RPMI7951 (cell line): ENCODE data around the gene UBASH3A. TPM values are rescaled to one million over a fixed set of nuclear protein-coding genes. Genes with fewer than 3 reads are reported as not detected.

Experiments used
- DNase-seq: peaks from one replicate; pipeline ENCODE4 v3.0.0-alpha.2; 2012; ENCODE audit warnings: low read depth
- total RNA-seq: library from RNA; depleted of rRNA; stranded (reverse); fragments of >200 nt; shearing (Covaris generic); gene quantifications from 2 replicates; pipeline ENCODE4 v1.2.3, GENCODE V29; 2014

UBASH3A gene
- total RNA-seq, 1 experiment from 2014 or later, result not detected

DNA sequence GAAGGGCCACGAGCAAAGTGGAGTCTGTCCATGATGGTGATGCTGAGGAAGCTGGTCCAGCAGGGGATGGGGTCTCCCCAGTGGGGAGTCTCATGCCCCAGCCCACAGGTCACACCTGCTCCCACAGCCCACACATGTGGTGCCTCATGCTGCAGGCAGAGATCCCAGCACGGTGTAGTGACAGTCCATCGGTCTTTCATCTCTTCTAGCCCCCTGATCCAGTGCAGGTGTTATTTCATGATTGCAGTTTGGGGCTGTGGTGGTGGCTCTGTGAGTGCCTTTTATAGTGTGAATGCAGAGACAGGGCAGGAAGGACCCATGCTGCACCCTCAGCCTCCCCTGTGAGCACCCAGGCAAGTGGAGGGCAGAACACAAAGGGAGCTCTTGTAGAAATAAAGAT lies 45.0 kb downstream of the UBASH3A start:
- no peak for DNase-seq

DNA sequence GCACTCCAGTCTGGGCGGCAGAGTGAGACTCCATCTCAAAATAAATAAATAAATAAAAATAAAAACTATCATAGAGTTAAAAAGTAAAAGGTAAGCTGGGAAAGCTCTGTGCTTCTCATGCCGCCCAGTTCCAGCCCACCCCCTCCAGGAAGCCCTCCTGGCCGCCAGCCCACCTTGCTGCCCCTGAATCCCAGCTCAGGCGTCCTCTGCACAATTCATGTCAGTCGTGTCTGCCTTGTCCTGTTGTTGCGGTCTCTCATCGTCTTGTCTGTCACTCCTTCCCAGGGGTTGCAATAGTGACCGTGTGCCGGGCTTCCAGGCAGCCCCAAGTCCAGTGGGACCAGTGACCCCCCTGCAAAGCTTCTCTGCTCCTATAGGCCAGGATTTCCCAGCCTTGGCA lies 48.2 kb downstream of the UBASH3A start:
- DNase-seq, result no peak

- DNase-seq, result no peak
Measured at GRCh38 chr21:42452401-42453223, 48.9 kb downstream of the UBASH3A start.

DNA sequence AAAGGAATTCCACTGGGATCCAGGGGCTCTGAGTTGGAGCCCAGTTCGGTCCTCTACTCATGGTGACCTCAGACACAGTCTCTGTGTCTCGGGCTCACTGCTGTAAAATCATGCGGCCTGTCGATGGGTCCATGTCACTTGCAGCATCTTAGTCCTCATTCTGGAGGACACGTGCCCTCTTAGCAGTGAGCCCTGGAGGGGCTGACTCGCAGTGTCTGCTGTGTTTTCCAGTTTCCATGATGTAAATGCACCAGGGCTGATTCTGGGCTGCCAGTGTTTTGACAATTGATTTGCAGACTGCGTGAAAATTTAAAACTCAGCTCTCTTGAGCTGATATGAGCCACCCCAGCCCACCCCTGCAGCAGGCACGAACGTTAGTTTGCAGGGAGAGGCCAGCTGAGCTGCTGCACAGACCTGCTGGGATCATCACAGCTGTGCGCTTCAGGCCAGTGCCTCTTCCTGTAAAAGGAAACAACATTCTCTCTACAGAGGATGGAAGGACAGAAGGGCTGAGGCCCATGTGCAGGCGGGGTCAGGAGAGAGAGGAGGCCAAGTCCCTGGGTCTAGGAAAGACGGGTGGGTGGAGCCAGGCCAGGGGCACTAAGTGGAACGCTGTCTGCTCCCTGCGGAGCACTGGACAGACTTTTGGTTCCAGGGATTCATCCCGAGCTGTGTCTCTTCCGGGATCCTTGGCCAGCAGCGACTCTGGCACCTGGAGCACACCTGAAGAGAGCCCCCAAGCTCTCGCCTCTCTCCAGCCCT lies 49.7 kb downstream of the UBASH3A start:
- no peak for DNase-seq

- no peak for DNase-seq
Measured at GRCh38 chr21:42453986-42454570, 50.4 kb downstream of the UBASH3A start.

GRCh38 chr21:42454786-42455185 lies 51.1 kb downstream of the UBASH3A start:
- DNase-seq, result no peak

GRCh38 chr21:42455196-42455595 lies 51.5 kb downstream of the UBASH3A start:
- no peak for DNase-seq

DNA sequence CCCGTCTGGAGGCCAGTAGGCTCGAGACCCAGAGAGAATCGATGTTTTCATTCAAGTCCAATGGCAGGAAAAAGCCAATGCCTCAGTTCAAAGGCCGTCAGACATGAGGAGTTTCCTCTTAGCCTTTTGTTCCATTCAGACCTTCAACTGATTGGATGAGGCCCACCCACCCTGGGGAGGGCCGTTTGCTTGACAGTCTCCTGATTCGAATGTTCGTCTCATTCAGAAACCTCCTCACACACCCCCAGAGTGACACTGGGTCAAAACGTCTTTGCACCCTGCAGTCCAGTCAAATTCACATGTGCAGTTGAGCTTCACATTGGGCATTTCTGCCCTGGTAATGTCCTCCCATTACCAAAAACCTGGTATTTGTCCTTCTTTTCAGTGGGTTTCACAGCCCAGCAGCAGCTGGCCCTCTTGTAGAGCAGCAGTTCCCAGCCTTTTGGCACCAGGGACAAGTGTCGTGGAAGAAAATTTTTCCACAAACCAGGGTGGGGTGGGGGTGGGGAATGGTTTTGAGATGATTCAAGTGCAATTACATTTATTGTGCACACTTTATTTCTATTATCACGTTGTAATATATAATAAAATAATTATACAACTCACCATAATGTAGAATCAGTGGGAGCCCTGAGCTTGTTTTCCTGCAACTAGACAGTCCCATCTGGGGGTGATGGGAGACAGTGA lies 52.2 kb downstream of the UBASH3A start:
- DNase-seq, result no peak

- no peak for DNase-seq
Measured at GRCh38 chr21:42456457-42456856, 52.8 kb downstream of the UBASH3A start.

DNA sequence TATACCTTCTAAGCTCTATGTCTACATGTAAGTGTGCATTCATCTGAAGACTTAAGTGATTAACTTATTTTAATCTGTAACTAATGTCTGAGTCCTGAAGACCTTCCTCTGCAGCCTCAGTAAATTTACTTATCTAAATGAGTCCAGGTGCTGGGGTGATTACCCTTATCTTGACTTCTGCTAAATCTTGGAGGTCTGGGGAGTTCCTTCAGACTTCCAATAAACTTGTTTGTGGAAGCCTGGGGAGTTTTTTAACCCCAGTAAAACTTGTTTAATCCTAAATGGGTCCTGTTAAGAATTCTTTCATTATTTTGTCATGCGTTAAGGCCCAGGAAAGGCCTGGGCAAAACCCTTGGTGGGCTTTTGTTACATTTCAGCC lies 55.4 kb downstream of the UBASH3A start:
- DNase-seq, result no peak

DNA sequence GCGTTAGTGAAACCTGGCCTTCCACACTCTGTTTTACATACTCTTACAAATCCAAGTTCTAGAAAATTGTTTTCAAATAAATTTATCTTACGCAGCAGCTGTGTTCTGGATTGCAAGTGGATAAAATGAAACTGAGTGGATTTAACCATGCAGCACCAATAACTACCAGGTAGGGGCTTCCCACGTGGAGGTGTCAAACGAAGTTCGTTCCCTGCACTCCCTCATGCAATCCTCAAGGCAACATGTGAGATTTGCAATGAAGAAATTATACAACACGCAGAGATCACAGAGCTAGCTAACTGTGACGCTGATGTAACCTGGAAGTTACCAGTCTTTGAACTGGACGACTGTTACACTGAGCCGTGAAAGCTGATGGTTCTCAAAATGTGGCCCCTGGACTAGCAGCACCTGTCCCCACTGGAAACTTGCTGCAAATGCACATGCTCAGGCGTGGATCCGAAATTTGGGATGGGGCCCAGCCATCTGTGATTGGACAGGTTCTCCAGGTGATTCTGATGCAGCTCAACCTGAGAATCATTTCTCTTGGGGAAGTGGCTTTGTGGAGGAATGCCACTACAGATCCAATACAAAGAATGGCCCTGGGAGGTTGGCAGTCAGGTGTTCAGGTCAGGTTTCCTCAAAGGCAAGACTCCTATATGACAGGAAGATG lies 56.0 kb downstream of the UBASH3A start:
- no peak for DNase-seq

DNA sequence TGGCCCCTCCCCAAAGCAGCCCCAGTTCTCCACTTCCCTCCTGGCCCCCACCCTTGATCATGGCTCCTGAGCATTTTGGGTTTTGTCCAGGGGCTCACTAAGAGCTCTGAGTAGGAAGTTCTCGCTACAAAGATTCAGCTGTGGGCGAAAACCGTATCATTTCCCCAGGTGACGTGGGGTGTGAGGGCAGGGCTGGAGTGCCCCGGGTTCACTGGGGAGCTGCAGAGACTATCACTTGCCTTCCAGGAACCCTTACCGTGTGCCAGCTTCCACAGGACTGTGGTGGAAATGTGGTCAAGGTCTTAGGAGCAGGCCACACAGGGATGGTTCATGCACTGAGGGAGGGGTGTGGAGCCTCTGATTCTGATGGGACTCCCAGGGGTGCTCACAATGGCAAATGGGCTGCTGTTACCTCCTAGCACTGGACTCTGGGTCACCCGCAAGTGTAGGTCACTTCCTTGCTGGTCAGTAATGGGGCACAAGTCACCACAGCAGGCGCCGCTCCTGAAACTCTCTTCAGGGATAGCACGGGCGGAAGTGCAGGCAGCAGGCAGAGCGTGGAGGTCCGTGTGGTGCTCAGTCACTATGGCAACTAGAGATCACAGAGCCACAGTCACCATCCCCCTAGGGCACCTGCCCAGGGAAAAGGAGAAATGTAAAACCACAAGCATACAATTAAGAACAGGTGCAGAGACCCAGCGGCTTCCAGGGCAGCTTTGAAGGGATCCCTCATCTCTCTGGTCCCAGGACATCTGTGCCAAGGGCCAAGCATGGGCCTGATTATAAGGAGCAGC lies 56.9 kb downstream of the UBASH3A start:
- DNase-seq, result peak; percentile 8

- DNase-seq, result no peak
Measured at GRCh38 chr21:42461185-42461520, 57.5 kb downstream of the UBASH3A start.

DNA sequence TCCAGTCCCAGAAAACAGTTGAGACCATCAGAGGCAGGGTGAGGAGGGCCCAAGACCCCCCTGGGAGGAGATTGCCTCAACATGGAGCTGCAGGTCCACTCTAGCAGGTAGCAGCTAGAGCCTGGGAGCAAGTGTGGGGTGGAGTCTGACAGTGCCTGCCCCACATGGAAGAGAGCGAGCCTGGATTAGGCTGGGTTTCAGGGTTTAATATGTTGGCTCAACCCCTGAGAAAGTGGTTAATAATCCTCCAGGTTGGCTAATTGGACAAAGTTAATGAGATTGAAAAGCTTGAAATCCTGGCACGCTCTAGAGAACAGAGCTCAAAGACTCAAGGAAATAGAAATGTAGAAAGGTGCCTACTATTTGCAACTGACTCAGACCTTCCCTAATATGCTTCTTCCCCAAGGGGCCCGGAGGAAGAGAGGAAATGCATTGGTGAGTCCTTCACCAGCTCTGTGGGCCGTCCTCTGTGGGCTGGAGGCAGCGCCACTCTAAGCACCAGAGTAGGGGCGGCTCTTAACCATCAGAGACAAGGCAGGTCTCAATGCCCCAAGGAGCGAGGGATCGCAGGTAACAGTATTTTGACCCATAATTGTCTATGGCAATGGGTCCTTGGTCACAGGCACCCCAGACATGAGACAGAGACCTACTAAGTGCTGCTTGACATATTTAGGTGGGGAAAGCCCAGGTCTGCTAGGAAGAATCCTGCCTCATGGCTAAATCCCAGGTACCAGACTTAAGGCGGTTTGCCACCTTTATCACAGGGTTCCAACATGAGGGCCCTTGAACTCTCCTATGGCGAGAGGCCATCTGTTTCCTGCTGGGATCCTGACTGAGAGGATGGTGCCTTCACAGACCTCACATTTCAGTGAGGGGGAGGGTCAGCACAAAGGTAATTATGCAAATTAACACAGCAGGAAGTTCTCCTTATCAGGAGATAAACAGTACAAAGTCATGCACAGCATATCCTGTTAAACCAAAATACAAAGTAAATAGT lies 58.5 kb downstream of the UBASH3A start:
- no peak for DNase-seq

GRCh38 chr21:42463861-42464515 lies 60.3 kb downstream of the UBASH3A start:
- peak; percentile 75 for DNase-seq

- DNase-seq, result no peak
Measured at GRCh38 chr21:42465008-42465802, 61.5 kb downstream of the UBASH3A start.

GRCh38 chr21:42465803-42466127 lies 62.1 kb downstream of the UBASH3A start:
- DNase-seq, result no peak

DNA sequence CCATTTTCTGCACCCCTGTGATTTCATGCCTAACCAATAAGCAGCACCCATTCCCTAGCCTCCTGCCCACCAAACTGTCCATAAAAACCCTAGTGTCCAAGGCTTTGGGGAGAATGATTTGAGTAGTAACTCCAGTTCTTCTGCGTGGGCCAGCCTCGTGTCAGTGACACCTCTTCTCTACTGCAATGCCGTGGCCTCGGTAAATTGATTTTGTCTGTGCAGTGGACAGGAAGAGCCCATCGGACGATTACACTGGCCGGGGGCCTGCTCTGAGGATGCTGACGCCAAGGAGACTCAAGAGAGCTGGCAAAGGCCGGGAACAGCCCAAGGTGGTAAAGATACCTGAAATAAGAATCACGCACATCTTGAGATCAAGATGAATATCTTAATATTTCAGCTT lies 63.0 kb downstream of the UBASH3A start:
- DNase-seq, result no peak
